GM23338 (cell line): Measurements from ENCODE around the gene ABCC1. TPM values are rescaled to one million over a fixed set of nuclear protein-coding genes. Genes with fewer than 3 reads are reported as not detected.

ENCODE experiments used
- ATAC-seq: fragments of 200-7000 bp; cut with Tn5 transposase; 3 replicates; pipeline ENCODE4 v1.9.1; 2020
- DNase-seq: peaks from one replicate; pipeline ENCODE4 v3.0.0-alpha.2; 2015; ENCODE audit warnings: low spot score
- H2AFZ ChIP-seq: fragments of 200-600 bp; sonication (generic); 2 replicates; pipeline ENCODE4 v1.8.0; 2016; ENCODE audit warnings: antibody characterized with exemption, mild to moderate bottlenecking, moderate library complexity
- H3F3A ChIP-seq: fragments of 200-600 bp; sonication (generic); replicated peaks from 2 replicates; pipeline ENCODE4 v1.8.0; 2017; ENCODE audit warnings: antibody characterized with exemption, mixed run types, low read depth
- H3K27ac ChIP-seq: fragments of 200-600 bp; sonication (generic); 2 replicates; pipeline ENCODE4 v1.6.1; 2016; ENCODE audit warnings: low read depth
- H3K27me3 ChIP-seq: fragments of 200-600 bp; sonication (generic); 2 replicates; pipeline ENCODE4 v1.8.0; 2016; ENCODE audit warnings: mild to moderate bottlenecking, mixed run types, moderate library complexity; ENCODE audit not compliant: insufficient read depth
- H3K36me3 ChIP-seq: fragments of 200-600 bp; sonication (generic); 2 replicates; pipeline ENCODE4 v1.8.0; 2016; ENCODE audit warnings: mild to moderate bottlenecking; ENCODE audit not compliant: insufficient read depth
- H3K4me1 ChIP-seq: fragments of 200-600 bp; sonication (generic); 2 replicates; pipeline ENCODE4 v1.8.0; 2016; ENCODE audit warnings: mild to moderate bottlenecking, moderate library complexity; ENCODE audit not compliant: insufficient read depth
- H3K4me2 ChIP-seq: fragments of 200-600 bp; sonication (generic); 2 replicates; pipeline ENCODE4 v1.7.1; 2017; ENCODE audit warnings: mixed run types
- H3K4me3 ChIP-seq: fragments of 200-600 bp; sonication (generic); 2 replicates; pipeline ENCODE4 v1.6.1; 2016; ENCODE audit warnings: mixed run types
- H3K79me2 ChIP-seq: fragments of 200-600 bp; sonication (generic); replicated peaks from 2 replicates; pipeline ENCODE4 v1.8.0; 2017; ENCODE audit warnings: mild to moderate bottlenecking; ENCODE audit not compliant: insufficient read depth
- H3K9me2 ChIP-seq: fragments of 200-600 bp; sonication (generic); 2 replicates; pipeline ENCODE4 v1.8.0; 2017; ENCODE audit not compliant: insufficient read depth
- H4K20me1 ChIP-seq: fragments of 200-600 bp; sonication (generic); replicated peaks from 2 replicates; pipeline ENCODE4 v1.8.0; 2017; ENCODE audit warnings: mild to moderate bottlenecking; ENCODE audit not compliant: insufficient read depth
- H3K27ac Mint-ChIP-seq: 2 replicates; pipeline ENCODE4 v1.8.0; 2020; ENCODE audit warnings: inconsistent platforms, mild to moderate bottlenecking, moderate library complexity, mixed read lengths
- H3K27me3 Mint-ChIP-seq: 3 replicates; pipeline ENCODE4 v1.8.0; 2022; ENCODE audit warnings: low read depth, mild to moderate bottlenecking, moderate library complexity, mixed read lengths, inconsistent platforms; ENCODE audit not compliant: insufficient read depth, poor library complexity
- H3K36me3 Mint-ChIP-seq: 3 replicates; pipeline ENCODE4 v1.8.0; 2021; ENCODE audit warnings: low read depth, mild to moderate bottlenecking, inconsistent platforms, moderate library complexity, mixed read lengths
- H3K4me1 Mint-ChIP-seq: 3 replicates; pipeline ENCODE4 v1.8.0; 2020; ENCODE audit warnings: mild to moderate bottlenecking, inconsistent platforms, mixed read lengths
- H3K4me3 Mint-ChIP-seq: 3 replicates; pipeline ENCODE4 v1.8.0; 2021; ENCODE audit warnings: moderate library complexity, mild to moderate bottlenecking, inconsistent platforms, mixed read lengths
- H3K9me3 Mint-ChIP-seq: 3 replicates; pipeline ENCODE4 v1.8.0; 2020; ENCODE audit warnings: moderate library complexity, mild to moderate bottlenecking, inconsistent platforms, mixed read lengths
- ETS1 ChIP-seq: IDR thresholded peaks from 2 replicates; pipeline ENCODE4 v1.6.1; 2016; ENCODE audit warnings: antibody characterized with exemption
- EZH2 ChIP-seq: fragments of 200-600 bp; sonication (generic); IDR thresholded peaks from one replicate; pipeline ENCODE4 v1.8.0; 2017; ENCODE audit warnings: antibody characterized with exemption, mild to moderate bottlenecking, low read depth; ENCODE audit not compliant: unreplicated experiment
- EZH2phosphoT487 ChIP-seq: fragments of 200-600 bp; sonication (generic); IDR thresholded peaks from one replicate; pipeline ENCODE4 v1.8.1; 2018; ENCODE audit warnings: antibody characterized with exemption; ENCODE audit not compliant: unreplicated experiment
- JUNB ChIP-seq: IDR thresholded peaks from one replicate; pipeline ENCODE4 v1.6.1; 2016; ENCODE audit warnings: antibody characterized with exemption; ENCODE audit not compliant: unreplicated experiment
- NANOG ChIP-seq: IDR thresholded peaks from 2 replicates; pipeline ENCODE4 v1.6.1; 2016; ENCODE audit warnings: antibody characterized with exemption, borderline replicate concordance
- POLR2AphosphoS5 ChIP-seq: IDR thresholded peaks from 2 replicates; pipeline ENCODE4 v1.6.1; 2016; ENCODE audit warnings: antibody characterized with exemption, low read depth
- STAT1 ChIP-seq: IDR thresholded peaks from one replicate; pipeline ENCODE4 v1.6.1; 2016; ENCODE audit warnings: antibody characterized with exemption; ENCODE audit not compliant: unreplicated experiment
- ZNF331 ChIP-seq: fragments of 250-450 bp; sonication (Bioruptor Pico); IDR thresholded peaks from 2 replicates; pipeline ENCODE4 v1.5.0; 2020; ENCODE audit warnings: low read depth, mild to moderate bottlenecking, moderate library complexity
- polyA plus RNA-seq: library from polyadenylated mRNA; unstranded; fragments of >200 nt; fragmentation: Nextera tagmentation; extraction: Ambion mirVana; gene quantifications from 2 replicates; pipeline ENCODE4 v1.2.1, GENCODE V29; 2016
- total RNA-seq: library from RNA; depleted of rRNA; stranded (reverse); fragments of >200 nt; shearing (Covaris generic); gene quantifications from 2 replicates; pipeline ENCODE4 v1.2.3, GENCODE V29; 2014
- TF ChIP-seq, protein P1 (sequence below), 2 experiments: fragments of 200-600 bp in 1 of 2; sonication (generic) in 1 of 2; conservative IDR thresholded peaks; 2 replicates each; pipeline versions ENCODE4 v1.5.1 to v1.6.1; 2016 to 2017; ENCODE audit warnings: antibody characterized with exemption in 2 of 2, low read depth in 2 of 2, mild to moderate bottlenecking in 2 of 2, moderate library complexity in 1 of 2

Gene ABCC1
- total and polyA plus RNA-seq, 2 experiments from 2014 or later, result 11.0 to 46.6 TPM

GRCh38 chr16:16004314-16004749 is 54.9 kb downstream of the ABCC1 start (continued):
- TF ChIP-seq, protein P1, sequence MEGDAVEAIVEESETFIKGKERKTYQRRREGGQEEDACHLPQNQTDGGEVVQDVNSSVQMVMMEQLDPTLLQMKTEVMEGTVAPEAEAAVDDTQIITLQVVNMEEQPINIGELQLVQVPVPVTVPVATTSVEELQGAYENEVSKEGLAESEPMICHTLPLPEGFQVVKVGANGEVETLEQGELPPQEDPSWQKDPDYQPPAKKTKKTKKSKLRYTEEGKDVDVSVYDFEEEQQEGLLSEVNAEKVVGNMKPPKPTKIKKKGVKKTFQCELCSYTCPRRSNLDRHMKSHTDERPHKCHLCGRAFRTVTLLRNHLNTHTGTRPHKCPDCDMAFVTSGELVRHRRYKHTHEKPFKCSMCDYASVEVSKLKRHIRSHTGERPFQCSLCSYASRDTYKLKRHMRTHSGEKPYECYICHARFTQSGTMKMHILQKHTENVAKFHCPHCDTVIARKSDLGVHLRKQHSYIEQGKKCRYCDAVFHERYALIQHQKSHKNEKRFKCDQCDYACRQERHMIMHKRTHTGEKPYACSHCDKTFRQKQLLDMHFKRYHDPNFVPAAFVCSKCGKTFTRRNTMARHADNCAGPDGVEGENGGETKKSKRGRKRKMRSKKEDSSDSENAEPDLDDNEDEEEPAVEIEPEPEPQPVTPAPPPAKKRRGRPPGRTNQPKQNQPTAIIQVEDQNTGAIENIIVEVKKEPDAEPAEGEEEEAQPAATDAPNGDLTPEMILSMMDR (conservative IDR thresholded peaks at IDR 0.05; ENCODE audit: low read depth in 2 of 2), result no peak
- no peak for TF ChIP-seq EZH2
- no peak for TF ChIP-seq NANOG
- no peak for TF ChIP-seq JUNB

DNA sequence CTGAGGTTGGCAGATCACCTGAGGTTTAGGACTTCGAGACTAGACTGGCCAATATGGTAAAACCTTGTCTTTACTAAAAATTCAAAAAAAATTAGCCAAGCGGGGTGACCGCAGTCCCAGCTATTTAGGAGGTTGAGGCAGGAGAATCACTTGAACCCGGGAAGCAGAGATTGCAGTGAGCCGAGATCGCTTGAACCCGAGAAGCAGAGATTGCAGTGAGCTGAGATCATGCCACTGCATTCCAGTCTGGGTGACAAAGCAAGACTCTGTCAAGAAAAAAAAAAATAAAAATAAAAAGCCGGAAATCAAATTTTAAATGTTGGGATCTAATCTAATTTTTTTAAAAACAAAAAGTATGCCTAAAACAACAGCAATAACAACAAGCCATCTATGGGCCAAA is 56.3 kb downstream of the ABCC1 start:
- no peak for TF ChIP-seq STAT1
- TF ChIP-seq EZH2phosphoT487, result no peak
- TF ChIP-seq EZH2, result no peak
- H4K20me1 ChIP-seq, result peaks cover 10% of the 10 kb centered on the region
- Mint-ChIP-seq H3K4me1 (no peaks in the 10 kb centered on the region), H3K27me3 (peaks cover 4% of the 10 kb centered on the region), H3K9me3 (no peaks in the 10 kb centered on the region), H3K36me3 (peaks cover 31% of the 10 kb centered on the region), H3K4me3 (no peak overlapping the region), H3K27ac (no peak overlapping the region)
- H3F3A ChIP-seq, result no peaks in the 10 kb centered on the region
- no peak overlapping the region for H3K4me3 ChIP-seq
- peaks cover 50% of the 10 kb centered on the region for H3K79me2 ChIP-seq
- peaks cover 5% of the 10 kb centered on the region; the same call in 1 of the 2 replicates for H3K36me3 ChIP-seq
- no peak overlapping the region for H2AFZ ChIP-seq
- H3K27ac ChIP-seq, result no peak overlapping the region
- no peaks in the 10 kb centered on the region for H3K27me3 ChIP-seq
- no peaks in the 10 kb centered on the region for H3K4me1 ChIP-seq
- DNase-seq (no peak), ATAC-seq (no peak)
- no peak overlapping the region for H3K4me2 ChIP-seq
- H3K9me2 ChIP-seq, result no peaks in the 10 kb centered on the region

DNA sequence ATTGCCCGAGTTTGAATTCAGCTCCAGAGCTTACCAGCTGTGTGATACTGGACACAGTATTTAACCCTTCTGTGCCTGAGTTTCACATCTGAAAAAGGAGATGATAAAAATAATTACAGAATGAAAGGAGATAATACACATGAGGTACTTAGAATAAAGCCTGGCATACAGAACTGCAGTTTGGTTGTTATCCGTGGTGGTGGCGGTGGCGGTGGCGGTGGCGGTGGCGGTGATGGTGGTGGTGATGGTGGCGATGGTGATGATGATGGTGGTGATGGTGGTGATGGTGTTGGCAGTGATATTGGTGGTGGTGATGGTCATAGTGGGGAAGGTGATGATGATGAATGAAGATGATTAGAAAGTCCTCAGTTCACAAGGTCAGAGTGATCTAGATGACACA is 57.2 kb downstream of the ABCC1 start:
- H3K27me3 Mint-ChIP-seq, result peaks cover 2% of the 10 kb centered on the region
- H3K4me1 ChIP-seq, result no peaks in the 10 kb centered on the region
- DNase-seq (no peak), ATAC-seq (no peak)
- H3K4me3 ChIP-seq, result no peak overlapping the region
- no peak overlapping the region for H3K4me3 Mint-ChIP-seq
- H3K4me1 Mint-ChIP-seq, result no peaks in the 10 kb centered on the region
- H3K36me3 Mint-ChIP-seq, result peaks cover 33% of the 10 kb centered on the region
- no peaks in the 10 kb centered on the region for H3K9me2 ChIP-seq
- no peak overlapping the region for H3K27ac ChIP-seq
- TF ChIP-seq POLR2AphosphoS5 (no peak), ZNF331 (CRISPR knock-in tag) (no peak), ETS1 (no peak), JUNB (no peak), STAT1 (no peak)
- H3K36me3 ChIP-seq, result peaks cover 5% of the 10 kb centered on the region; the same call in 1 of the 2 replicates
- H3K4me2 ChIP-seq, result no peak overlapping the region
- no peak overlapping the region for H2AFZ ChIP-seq
- no peaks in the 10 kb centered on the region; the same call in 2 of the 3 replicates for H3K9me3 Mint-ChIP-seq
- H4K20me1 ChIP-seq, result peaks cover 8% of the 10 kb centered on the region
- H3K27ac Mint-ChIP-seq, result peak overlapping the region; percentile 18
- H3K79me2 ChIP-seq, result peaks cover 41% of the 10 kb centered on the region
- H3K27me3 ChIP-seq, result no peaks in the 10 kb centered on the region
- no peaks in the 10 kb centered on the region for H3F3A ChIP-seq
